GM23248 (cell line): ENCODE measurements around the gene TMEM120A.

Experiments used
- EZH2 ChIP-seq: fragments of 200-600 bp; sonication (generic); IDR thresholded peaks from 2 replicates; pipeline ENCODE4 v1.6.1; 2018; ENCODE audit warnings: antibody characterized with exemption, mild to moderate bottlenecking; ENCODE audit not compliant: insufficient read depth, poor library complexity, severe bottlenecking
- EZH2phosphoT487 ChIP-seq: fragments of 200-600 bp; sonication (generic); IDR thresholded peaks from 2 replicates; pipeline ENCODE4 v1.6.1; 2018; ENCODE audit warnings: antibody characterized with exemption, moderate library complexity, mild to moderate bottlenecking, low read depth; ENCODE audit not compliant: insufficient read depth

- TF ChIP-seq EZH2phosphoT487 (no peak), EZH2 (no peak)
Observed at GRCh38 chr7:75953931-75954330, 40.5 kb downstream of the TMEM120A start.
